IMR-90 (cell line): ENCODE data around the gene LPAR1. TPM values are rescaled to one million over a fixed set of nuclear protein-coding genes. Genes with fewer than 3 reads are reported as not detected.

ENCODE experiments used
- ATAC-seq: fragments of 200-7000 bp; cut with Tn5 transposase; 2 replicates; pipeline ENCODE4 v1.9.1; 2020; ENCODE audit warnings: low read depth, mild to moderate bottlenecking, moderate library complexity
- BruUV-seq: library from RNA; stranded (reverse); fragments of 400-500 nt; replicated peaks from 2 replicates; lab custom pipeline; 2021; lab: Mats Ljungman, UMichigan
- CTCF ChIA-PET: fragments of 300-600 bp; formaldehyde crosslinking; extraction: SDS; loops from one replicate; lab custom pipeline; 2021; ENCODE audit warnings: antibody characterized with exemption; lab: Yijun Ruan, JAX
- POLR2A ChIA-PET: fragments of 300-600 bp; sonication (Branson Sonifier 250); formaldehyde crosslinking; loops from one replicate; lab custom pipeline; 2022; ENCODE audit warnings: antibody characterized with exemption; ENCODE audit not compliant: unreplicated experiment; lab: Charles Lee
- DNase-seq: peaks from one replicate; pipeline ENCODE4 v3.0.0; 2013
- H2AFZ ChIP-seq: replicated peaks from 2 replicates; pipeline ENCODE3; 2013; ENCODE audit warnings: low read length, mild to moderate bottlenecking; ENCODE audit not compliant: poor library complexity
- H2AK5ac ChIP-seq: 2 replicates; pipeline ENCODE4 v1.6.1; 2013; ENCODE audit warnings: low read depth, low read length, inconsistent platforms
- H2AK9ac ChIP-seq: replicated peaks from 2 replicates; pipeline ENCODE3; 2013; ENCODE audit warnings: mild to moderate bottlenecking, low read depth, low read length, moderate library complexity; ENCODE audit not compliant: poor library complexity
- H2BK120ac ChIP-seq: 2 replicates; pipeline ENCODE4 v1.6.1; 2013; ENCODE audit warnings: low read depth, low read length, inconsistent platforms
- H2BK15ac ChIP-seq: 3 replicates; pipeline ENCODE4 v1.6.1; 2013; ENCODE audit warnings: low read depth, low read length, inconsistent platforms
- H2BK20ac ChIP-seq: 2 replicates; pipeline ENCODE4 v1.6.1; 2013; ENCODE audit warnings: low read depth, mild to moderate bottlenecking, inconsistent platforms, low read length, moderate library complexity
- H2BK5ac ChIP-seq: 2 replicates; pipeline ENCODE4 v1.6.1; 2013; ENCODE audit warnings: mild to moderate bottlenecking, low read depth, low read length, inconsistent platforms; ENCODE audit not compliant: poor library complexity, severe bottlenecking
- H3K14ac ChIP-seq: replicated peaks from 2 replicates; pipeline ENCODE4 v1.6.1; 2013; ENCODE audit warnings: low read depth, low read length, inconsistent platforms
- H3K18ac ChIP-seq: 2 replicates; pipeline ENCODE4 v1.6.1; 2013; ENCODE audit warnings: low read depth, low read length, control low read depth
- H3K23ac ChIP-seq: 2 replicates; pipeline ENCODE4 v1.6.1; 2013; ENCODE audit warnings: low read depth, low read length, inconsistent platforms
- H3K27ac ChIP-seq: 2 replicates; pipeline ENCODE4 v1.5.1; 2013; ENCODE audit warnings: mild to moderate bottlenecking, control low read depth, low read length; ENCODE audit not compliant: insufficient read depth
- H3K27me3 ChIP-seq: 2 replicates; pipeline ENCODE4 v1.6.1; 2013; ENCODE audit warnings: low read length; ENCODE audit not compliant: control insufficient read depth, insufficient read depth
- H3K36me3 ChIP-seq: 2 replicates; pipeline ENCODE4 v1.6.1; 2013; ENCODE audit warnings: low read length, mixed read lengths; ENCODE audit not compliant: control insufficient read depth, insufficient read depth
- H3K4ac ChIP-seq: 2 replicates; pipeline ENCODE4 v1.6.1; 2013; ENCODE audit warnings: low read depth, low read length, inconsistent platforms
- H3K4me1 ChIP-seq: 2 replicates; pipeline ENCODE4 v1.6.1; 2013; ENCODE audit warnings: low read length, mixed read lengths; ENCODE audit not compliant: control insufficient read depth, insufficient read depth
- H3K4me2 ChIP-seq: 2 replicates; pipeline ENCODE4 v1.6.1; 2013; ENCODE audit warnings: low read depth, mild to moderate bottlenecking, control low read depth, low read length, moderate library complexity
- H3K4me3 ChIP-seq: 2 replicates; pipeline ENCODE4 v1.5.1; 2013; ENCODE audit warnings: low read depth, mild to moderate bottlenecking, control low read depth, low read length, moderate library complexity; ENCODE audit not compliant: insufficient read depth
- H3K56ac ChIP-seq: 2 replicates; pipeline ENCODE4 v1.6.1; 2013; ENCODE audit warnings: low read length, inconsistent platforms; ENCODE audit not compliant: insufficient read depth; ENCODE audit errors: extremely low read depth
- H3K79me1 ChIP-seq, 2 experiments: 2 replicates each; pipeline ENCODE4 v1.6.1; 2013; ENCODE audit warnings: low read length in 2 of 2, inconsistent platforms in 1 of 2, low read depth in 1 of 2
- H3K9ac ChIP-seq: 2 replicates; pipeline ENCODE4 v1.6.1; 2013; ENCODE audit warnings: low read depth, low read length, control low read depth
- H3K9me1 ChIP-seq: 2 replicates; pipeline ENCODE4 v1.6.1; 2013; ENCODE audit warnings: low read length, inconsistent platforms; ENCODE audit not compliant: insufficient read depth
- H3K9me3 ChIP-seq: 2 replicates; pipeline ENCODE4 v1.6.1; 2013; ENCODE audit warnings: low read length; ENCODE audit not compliant: control insufficient read depth, insufficient read depth
- H4K20me1 ChIP-seq: 2 replicates; pipeline ENCODE4 v1.6.1; 2013; ENCODE audit warnings: low read length, inconsistent platforms; ENCODE audit not compliant: insufficient read depth
- H4K5ac ChIP-seq: 2 replicates; pipeline ENCODE4 v1.6.1; 2013; ENCODE audit warnings: mild to moderate bottlenecking, low read depth, low read length, control low read depth
- H4K8ac ChIP-seq, 2 experiments: 2 replicates each; pipeline ENCODE4 v1.6.1; 2013; ENCODE audit warnings: low read depth in 2 of 2, low read length in 2 of 2, control low read depth in 1 of 2, inconsistent platforms in 1 of 2
- H4K91ac ChIP-seq: 2 replicates; pipeline ENCODE4 v1.6.1; 2013; ENCODE audit warnings: low read depth, low read length, inconsistent platforms; ENCODE audit not compliant: insufficient read depth
- BHLHE40 ChIP-seq: fragments of 150-350 bp; IDR thresholded peaks from 2 replicates; pipeline ENCODE4 v1.6.1; 2016; ENCODE audit warnings: mild to moderate bottlenecking, low read depth, low read length
- CEBPB ChIP-seq: IDR thresholded peaks from 2 replicates; pipeline ENCODE4 v1.6.1; 2012; ENCODE audit warnings: low read depth, low read length, improper control_type of control experiment
- CHD1 ChIP-seq: IDR thresholded peaks from 2 replicates; pipeline ENCODE4 v1.6.1; 2012; ENCODE audit warnings: low read depth, low read length, improper control_type of control experiment
- CTCF ChIP-seq: conservative IDR thresholded peaks from 2 replicates; pipeline ENCODE4 v1.5.1; 2012; ENCODE audit warnings: mild to moderate bottlenecking, low read depth, low read length, improper control_type of control experiment
- ELK1 ChIP-seq: fragments of 150-350 bp; IDR thresholded peaks from 2 replicates; pipeline ENCODE4 v1.6.1; 2016; ENCODE audit warnings: low read depth, mild to moderate bottlenecking, low read length, moderate library complexity, borderline replicate concordance
- FOS ChIP-seq: fragments of 150-350 bp; IDR thresholded peaks from 2 replicates; pipeline ENCODE4 v1.6.1; 2016; ENCODE audit warnings: low read depth, low read length
- MAFK ChIP-seq: IDR thresholded peaks from 2 replicates; pipeline ENCODE4 v1.6.1; 2012; ENCODE audit warnings: low read depth, low read length, improper control_type of control experiment
- MAZ ChIP-seq: IDR thresholded peaks from 2 replicates; pipeline ENCODE4 v1.6.1; 2012; ENCODE audit warnings: low read depth, mild to moderate bottlenecking, low read length, improper control_type of control experiment, moderate library complexity, borderline replicate concordance
- MXI1 ChIP-seq: IDR thresholded peaks from 2 replicates; pipeline ENCODE4 v1.6.1; 2012; ENCODE audit warnings: low read depth, mild to moderate bottlenecking, low read length, moderate library complexity, borderline replicate concordance
- NFE2L2 ChIP-seq: fragments of 150-350 bp; IDR thresholded peaks from 2 replicates; pipeline ENCODE4 v1.6.1; 2016; ENCODE audit warnings: low read depth, mild to moderate bottlenecking, low read length
- POLR2A ChIP-seq: IDR thresholded peaks from 2 replicates; pipeline ENCODE4 v1.6.1; 2012; ENCODE audit warnings: mild to moderate bottlenecking, low read depth, low read length
- RAD21 ChIP-seq: IDR thresholded peaks from 2 replicates; pipeline ENCODE4 v1.6.1; 2012; ENCODE audit warnings: low read length, improper control_type of control experiment
- RCOR1 ChIP-seq: IDR thresholded peaks from 2 replicates; pipeline ENCODE4 v1.6.1; 2012; ENCODE audit warnings: mild to moderate bottlenecking, low read length, improper control_type of control experiment; ENCODE audit not compliant: insufficient replicate concordance
- RFX5 ChIP-seq: IDR thresholded peaks from 2 replicates; pipeline ENCODE4 v1.8.0; 2012; ENCODE audit warnings: low read depth, mild to moderate bottlenecking, low read length, moderate library complexity
- SMC3 ChIP-seq: fragments of 150-350 bp; IDR thresholded peaks from 2 replicates; pipeline ENCODE4 v1.6.1; 2016; ENCODE audit warnings: low read depth, mild to moderate bottlenecking, antibody characterized with exemption, low read length, moderate library complexity
- USF2 ChIP-seq: fragments of 150-350 bp; IDR thresholded peaks from 2 replicates; pipeline ENCODE4 v1.6.1; 2017; ENCODE audit warnings: mild to moderate bottlenecking, antibody characterized with exemption, low read length, low read depth
- WGBS, 2 experiments: methylation state at CpG; one replicate each; pipeline versions ENCODE4 v1.1.5 to v1.1.7; 2013; ENCODE audit warnings: missing lambda C conversion rate in 2 of 2; ENCODE audit not compliant: insufficient read length in 1 of 2; ENCODE audit errors: extremely low coverage in 2 of 2; 5-methylcytosine and 5-hydroxymethylcytosine counted together
- dilution Hi-C: fragments of 300-500 bp; cut with HindIII; formaldehyde crosslinking; loops from one replicate; pipeline ENCODE4 v1.14.3; 2018; ENCODE audit warnings: low sequenced_read_pairs; ENCODE audit not compliant: unreplicated experiment
- in situ Hi-C: fragments of 300-500 bp; cut with MboI; formaldehyde crosslinking; loops from 3 replicates; pipeline ENCODE4 v1.14.3; 2019; ENCODE audit warnings: low sequenced_read_pairs, inconsistent platforms, mixed read lengths
- intact Hi-C: fragments of 100-400 bp; cut with micrococcal nuclease; formaldehyde crosslinking; loops from 2 replicates; pipeline ENCODE4 v1.10.0; 2022
- polyA plus RNA-seq, 3 experiments: library from polyadenylated mRNA; depleted of rRNA; stranded (reverse); fragments of >200 nt; gene quantifications; 2 replicates each; pipeline ENCODE4 v1.2.3, GENCODE V29; 2012; ENCODE audit warnings: low replicate concordance in 1 of 3
- total RNA-seq: library from RNA; depleted of rRNA; stranded (reverse); fragments of >200 nt; gene quantifications from 2 replicates; pipeline ENCODE4 v1.2.3, GENCODE V29; 2012

Gene LPAR1
- total and polyA plus RNA-seq, 2 of the 4 experiments (the other 2 are of a cell fraction) = 171 to 315 TPM

GRCh38 chr9:111001526-111001925 lies 36.7 kb downstream of the LPAR1 start:
- no peak overlapping the region for H4K8ac ChIP-seq
- no peak overlapping the region for H2AK5ac ChIP-seq
- BruUV-seq = no TSS peak
- H3K79me1 ChIP-seq = peaks cover 30 to 81% of the 10 kb centered on the region in 2 experiments
- H3K9me1 ChIP-seq = peaks cover 26% of the 10 kb centered on the region
- no peak overlapping the region for H3K4me2 ChIP-seq
- TF ChIP-seq MXI1 (no peak), BHLHE40 (no peak), MAFK (no peak), CEBPB (no peak), USF2 (no peak), RCOR1 (no peak), ELK1 (no peak), NFE2L2 (no peak), RFX5 (no peak), FOS (no peak), CHD1 (no peak), CTCF (no peak), POLR2A (no peak), SMC3 (no peak), RAD21 (no peak), MAZ (no peak)
- no peak overlapping the region for H3K23ac ChIP-seq
- no peaks in the 10 kb centered on the region for H3K27me3 ChIP-seq
- H4K5ac ChIP-seq = no peak overlapping the region
- no peak overlapping the region for H2BK20ac ChIP-seq
- H3K9me3 ChIP-seq = no peaks in the 10 kb centered on the region
- in situ Hi-C loops (no loop called here), dilution Hi-C loops (no loop called here), intact Hi-C loops (no loop called here)
- H2AK9ac ChIP-seq = no peak overlapping the region
- H3K27ac ChIP-seq = no peak overlapping the region
- CTCF ChIA-PET = interaction anchor here (0.6 kb wide), 1 partner anchor 254 kb away, joined by 5 read pairs; no protein-coding TSS in a partner anchor
- H3K4me1 ChIP-seq = peaks cover 24% of the 10 kb centered on the region
- H3K4me3 ChIP-seq = no peak overlapping the region
- H3K4ac ChIP-seq = no peak overlapping the region
- peaks cover 17% of the 10 kb centered on the region for H3K36me3 ChIP-seq
- H2BK120ac ChIP-seq = no peak overlapping the region
- POLR2A ChIA-PET = no interaction called here
- H4K91ac ChIP-seq = no peak overlapping the region
- WGBS, 2 experiments = no CpG with 5 or more reads among the region's 1 CpG
- no peak overlapping the region for H3K9ac ChIP-seq
- DNase-seq = no peak
- H3K14ac ChIP-seq = no peak overlapping the region; the same call in 1 of the 2 replicates
- no peak overlapping the region for H3K56ac ChIP-seq
- no peak overlapping the region for H2BK5ac ChIP-seq
- ATAC-seq = no peak
- no peak overlapping the region for H3K18ac ChIP-seq
- H2AFZ ChIP-seq = no peak overlapping the region
- no peak overlapping the region for H2BK15ac ChIP-seq
- peaks cover 94% of the 10 kb centered on the region for H4K20me1 ChIP-seq
